ENCODE measurements around the gene EGLN2. TPM values are rescaled to one million over a fixed set of nuclear protein-coding genes. Genes with fewer than 3 reads are reported as not detected.
"Not testable (repeated sequence)": the region's sequence is repeated elsewhere in the genome, so short reads cannot be mapped to it uniquely, and the experiment has no call there.

Gene EGLN2
- total and polyA plus RNA-seq, 9 donors = 46.8 to 58.7 (median 52.0) TPM

GRCh38 chr19:40846722-40847121 lies 47.7 kb downstream of the EGLN2 start:
- not testable (repeated sequence) for H3K4me1 ChIP-seq (ENCODE audit: control insufficient read depth, insufficient read depth, low read length); H3K4me3 ChIP-seq (ENCODE audit: low read length); DNase-seq; H3K27ac ChIP-seq (ENCODE audit: low read length); H3K9me3 ChIP-seq (replicated peaks; ENCODE audit: control insufficient read depth, low read depth, low read length); H3K36me3 ChIP-seq (ENCODE audit: control insufficient read depth, insufficient read depth, low read length)
- WGBS (ENCODE audit: insufficient coverage) = 73% methylated on average over 3 of the region's 8 CpGs
- H3K27me3 ChIP-seq (ENCODE audit: control insufficient read depth, insufficient read depth, low read length) = peaks cover 18% of the 10 kb centered on the region

GRCh38 chr19:40850277-40850676 lies 51.3 kb downstream of the EGLN2 start, which contains the start of gene CYP2A6:
CYP2A6 (minus strand) TSS chr19:40850447; CDS start chr19:40850426, 21 bp downstream.
- peaks cover 13% of the 10 kb centered on the region for H3K27me3 ChIP-seq (ENCODE audit: control insufficient read depth, insufficient read depth, low read length)
- H3K27ac ChIP-seq (ENCODE audit: low read length); H3K4me3 ChIP-seq (ENCODE audit: low read length); H3K9me3 ChIP-seq (replicated peaks; ENCODE audit: control insufficient read depth, low read depth, low read length); DNase-seq; H3K36me3 ChIP-seq (ENCODE audit: control insufficient read depth, insufficient read depth, low read length); H3K4me1 ChIP-seq (ENCODE audit: control insufficient read depth, insufficient read depth, low read length): not testable (repeated sequence)
- WGBS (ENCODE audit: insufficient coverage) = 100% methylated on average over 1 of the region's 3 CpGs

- not testable (repeated sequence) for H3K36me3 ChIP-seq (ENCODE audit: control insufficient read depth, insufficient read depth, low read length); H3K27ac ChIP-seq (ENCODE audit: low read length); H3K4me1 ChIP-seq (ENCODE audit: control insufficient read depth, insufficient read depth, low read length); DNase-seq; H3K4me3 ChIP-seq (ENCODE audit: low read length); H3K9me3 ChIP-seq (replicated peaks; ENCODE audit: control insufficient read depth, low read depth, low read length)
- WGBS (ENCODE audit: insufficient coverage) = 80% methylated on average over 1 of the region's 3 CpGs
- peaks cover 13% of the 10 kb centered on the region for H3K27me3 ChIP-seq (ENCODE audit: control insufficient read depth, insufficient read depth, low read length)
These were observed 53.6 kb downstream of the EGLN2 start for GRCh38 chr19:40852467-40853152.

Other genes starting within 250 kb of the EGLN2 start
- 8.2 TPM for gene SHKBP1, start 222.3 kb upstream of the EGLN2 start, total RNA-seq
- gene SHKBP1, start 222.3 kb upstream of the EGLN2 start, polyA plus RNA-seq (ENCODE audit: insufficient read depth in 1 of 8, insufficient read length in 8 of 8, low replicate concordance in 1 of 8) = 10 to 100 TPM; 18.6 to 29.8 (median 21.6) TPM
- gene LTBP4, start 197.8 kb upstream of the EGLN2 start, total RNA-seq = 69.6 TPM
- 100 to 1,000 TPM; 209 to 383 (median 313) TPM for gene LTBP4, start 197.8 kb upstream of the EGLN2 start, polyA plus RNA-seq (ENCODE audit: insufficient read depth in 1 of 8, insufficient read length in 8 of 8, low replicate concordance in 1 of 8)
- 14.6 TPM for gene NUMBL, start 108.5 kb upstream of the EGLN2 start, total RNA-seq
- 10 to 100 TPM; 26.7 to 39.5 (median 33.5) TPM for gene NUMBL, start 108.5 kb upstream of the EGLN2 start, polyA plus RNA-seq (ENCODE audit: insufficient read depth in 1 of 8, insufficient read length in 8 of 8, low replicate concordance in 1 of 8)
- gene COQ8B, start 82.3 kb upstream of the EGLN2 start, total RNA-seq = 18.2 TPM
- 10 to 100 TPM; 19.4 to 26.5 (median 23.6) TPM for gene COQ8B, start 82.3 kb upstream of the EGLN2 start, polyA plus RNA-seq (ENCODE audit: insufficient read depth in 1 of 8, insufficient read length in 8 of 8, low replicate concordance in 1 of 8)
- gene ITPKC, start 82.1 kb upstream of the EGLN2 start, total RNA-seq = 8.2 TPM
- gene ITPKC, start 82.1 kb upstream of the EGLN2 start, polyA plus RNA-seq (ENCODE audit: insufficient read depth in 1 of 8, insufficient read length in 8 of 8, low replicate concordance in 1 of 8) = 10 to 100 TPM in 7 of 8 donors, 1 to 10 TPM in 1; 8.2 to 13.0 (median 11.5) TPM
- 1.2 TPM for gene ACTMAP, start 48.7 kb upstream of the EGLN2 start, total RNA-seq
- gene ACTMAP, start 48.7 kb upstream of the EGLN2 start, polyA plus RNA-seq (ENCODE audit: insufficient read depth in 1 of 8, insufficient read length in 8 of 8, low replicate concordance in 1 of 8) = 10 to 100 TPM in 6 of 8 donors, 1 to 10 TPM in 2; 7.8 to 13.0 (median 11.2) TPM
- gene SNRPA, start 48.0 kb upstream of the EGLN2 start, total RNA-seq = 27.0 TPM
- gene SNRPA, start 48.0 kb upstream of the EGLN2 start, polyA plus RNA-seq (ENCODE audit: insufficient read depth in 1 of 8, insufficient read length in 8 of 8, low replicate concordance in 1 of 8) = 10 to 100 TPM; 56.2 to 88.4 (median 74.5) TPM
- 3.3 TPM for gene MIA, start 23.7 kb upstream of the EGLN2 start, total RNA-seq
- 1 to 10 TPM in 6 of 8 donors, under 1 TPM in 1, not detected in 1; 0.67 to 5.9 (median 2.9) TPM for gene MIA, start 23.7 kb upstream of the EGLN2 start, polyA plus RNA-seq (ENCODE audit: insufficient read depth in 1 of 8, insufficient read length in 8 of 8, low replicate concordance in 1 of 8)
- 6.0 TPM for gene RAB4B, start 20.9 kb upstream of the EGLN2 start, total RNA-seq
- gene RAB4B, start 20.9 kb upstream of the EGLN2 start, polyA plus RNA-seq (ENCODE audit: insufficient read depth in 1 of 8, insufficient read length in 8 of 8, low replicate concordance in 1 of 8) = 10 to 100 TPM in 3 of 8 donors, 1 to 10 TPM in 5; 7.2 to 11.0 (median 9.6) TPM
- gene CYP2A6, start 51.3 kb downstream of the EGLN2 start, total RNA-seq = not detected
- under 1 TPM in 1 of 8 donors, not detected in 7; 0.12 TPM for gene CYP2A6, start 51.3 kb downstream of the EGLN2 start, polyA plus RNA-seq (ENCODE audit: insufficient read depth in 1 of 8, insufficient read length in 8 of 8, low replicate concordance in 1 of 8)
- not detected for gene CYP2A7, start 83.0 kb downstream of the EGLN2 start, total RNA-seq
- gene CYP2A7, start 83.0 kb downstream of the EGLN2 start, polyA plus RNA-seq (ENCODE audit: insufficient read depth in 1 of 8, insufficient read length in 8 of 8, low replicate concordance in 1 of 8) = under 1 TPM in 2 of 8 donors, not detected in 6; 0.05 to 0.19 TPM
- not detected for gene CYP2B6, start 192.1 kb downstream of the EGLN2 start, total RNA-seq
- under 1 TPM in 2 of 8 donors, not detected in 6; 0.31 to 0.33 TPM for gene CYP2B6, start 192.1 kb downstream of the EGLN2 start, polyA plus RNA-seq (ENCODE audit: insufficient read depth in 1 of 8, insufficient read length in 8 of 8, low replicate concordance in 1 of 8)